ENCODE data around the gene E2F2.

The E2F2 gene

GRCh38 chr1:23483321-23484252 lies 47.4 kb downstream of the E2F2 start, which contains the start of gene ASAP3:
Gene ASAP3 (minus strand): TSS chr1:23484179. CDS start chr1:23484133, 46 bp downstream.
- Histone ChIP-seq H3K27me3 (ENCODE audit: control insufficient read depth, insufficient read depth, low read length) (peaks cover 16% of the 10 kb centered on the region), H3K9me3 (replicated peaks; ENCODE audit: low read length) (no peaks in the 10 kb centered on the region), H3K36me3 (ENCODE audit: insufficient read depth, low read length) (no peaks in the 10 kb centered on the region), H3K4me3 (ENCODE audit: low read length) (peak within 1 kb of the TSS; percentile 83), H3K9ac (ENCODE audit: low read depth, low read length) (peak within 1 kb of the TSS; percentile 62), H3K4me2 (ENCODE audit: low read length) (peak within 1 kb of the TSS; percentile 99), H3K4me1 (ENCODE audit: control insufficient read depth, insufficient read depth, low read length) (peaks cover 19% of the 10 kb centered on the region)

- Histone ChIP-seq H3K27me3 (ENCODE audit: control insufficient read depth, insufficient read depth, low read length) (peaks cover 7% of the 10 kb centered on the region), H3K36me3 (ENCODE audit: insufficient read depth, low read length) (no peaks in the 10 kb centered on the region), H3K4me1 (ENCODE audit: control insufficient read depth, insufficient read depth, low read length) (peaks cover 19% of the 10 kb centered on the region), H3K4me3 (ENCODE audit: low read length) (no peak overlapping the region), H3K9me3 (replicated peaks; ENCODE audit: low read length) (no peaks in the 10 kb centered on the region), H3K9ac (ENCODE audit: low read depth, low read length) (no peak overlapping the region), H3K4me2 (ENCODE audit: low read length) (no peak overlapping the region)
These were observed 49.1 kb downstream of the E2F2 start for GRCh38 chr1:23481904-23482303.

GRCh38 chr1:23481026-23481597 lies 49.9 kb downstream of the E2F2 start:
- Histone ChIP-seq H3K4me3 (ENCODE audit: low read length) (no peak overlapping the region), H3K4me2 (ENCODE audit: low read length) (no peak overlapping the region), H3K9ac (ENCODE audit: low read depth, low read length) (no peak overlapping the region), H3K9me3 (replicated peaks; ENCODE audit: low read length) (no peaks in the 10 kb centered on the region), H3K27me3 (ENCODE audit: control insufficient read depth, insufficient read depth, low read length) (peaks cover 6% of the 10 kb centered on the region), H3K4me1 (ENCODE audit: control insufficient read depth, insufficient read depth, low read length) (peaks cover 19% of the 10 kb centered on the region), H3K36me3 (ENCODE audit: insufficient read depth, low read length) (no peaks in the 10 kb centered on the region)

- H3K27me3 ChIP-seq (ENCODE audit: control insufficient read depth, insufficient read depth, low read length) = peaks cover 3% of the 10 kb centered on the region
- H3K4me2 ChIP-seq (ENCODE audit: low read length) = no peak overlapping the region
- H3K9me3 ChIP-seq (replicated peaks; ENCODE audit: low read length) = no peaks in the 10 kb centered on the region
- no peaks in the 10 kb centered on the region for H3K36me3 ChIP-seq (ENCODE audit: insufficient read depth, low read length)
- peaks cover 24% of the 10 kb centered on the region for H3K4me1 ChIP-seq (ENCODE audit: control insufficient read depth, insufficient read depth, low read length)
- no peak overlapping the region for H3K9ac ChIP-seq (ENCODE audit: low read depth, low read length)
- no peak overlapping the region for H3K4me3 ChIP-seq (ENCODE audit: low read length)
These were observed 50.6 kb downstream of the E2F2 start for GRCh38 chr1:23480187-23481025.

- no peak overlapping the region for H3K4me2 ChIP-seq (ENCODE audit: low read length)
- no peak overlapping the region for H3K4me3 ChIP-seq (ENCODE audit: low read length)
- H3K4me1 ChIP-seq (ENCODE audit: control insufficient read depth, insufficient read depth, low read length) = peaks cover 31% of the 10 kb centered on the region
- peaks cover 3% of the 10 kb centered on the region for H3K27me3 ChIP-seq (ENCODE audit: control insufficient read depth, insufficient read depth, low read length)
- no peaks in the 10 kb centered on the region for H3K9me3 ChIP-seq (replicated peaks; ENCODE audit: low read length)
- no peak overlapping the region for H3K9ac ChIP-seq (ENCODE audit: low read depth, low read length)
- H3K36me3 ChIP-seq (ENCODE audit: insufficient read depth, low read length) = no peaks in the 10 kb centered on the region
These were observed 51.4 kb downstream of the E2F2 start for GRCh38 chr1:23479666-23479941.

- Histone ChIP-seq H3K27me3 (ENCODE audit: control insufficient read depth, insufficient read depth, low read length) (peaks cover 3% of the 10 kb centered on the region), H3K4me2 (ENCODE audit: low read length) (no peak overlapping the region), H3K9ac (ENCODE audit: low read depth, low read length) (no peak overlapping the region), H3K9me3 (replicated peaks; ENCODE audit: low read length) (no peaks in the 10 kb centered on the region), H3K36me3 (ENCODE audit: insufficient read depth, low read length) (no peaks in the 10 kb centered on the region), H3K4me1 (ENCODE audit: control insufficient read depth, insufficient read depth, low read length) (peaks cover 31% of the 10 kb centered on the region), H3K4me3 (ENCODE audit: low read length) (no peak overlapping the region)
These were observed 52.0 kb downstream of the E2F2 start for GRCh38 chr1:23478896-23479665.

GRCh38 chr1:23477359-23478144 lies 53.5 kb downstream of the E2F2 start:
- Histone ChIP-seq H3K9ac (ENCODE audit: low read depth, low read length) (no peak overlapping the region), H3K4me3 (ENCODE audit: low read length) (no peak overlapping the region), H3K4me1 (ENCODE audit: control insufficient read depth, insufficient read depth, low read length) (peaks cover 28% of the 10 kb centered on the region), H3K27me3 (ENCODE audit: control insufficient read depth, insufficient read depth, low read length) (no peaks in the 10 kb centered on the region), H3K4me2 (ENCODE audit: low read length) (no peak overlapping the region), H3K9me3 (replicated peaks; ENCODE audit: low read length) (no peaks in the 10 kb centered on the region), H3K36me3 (ENCODE audit: insufficient read depth, low read length) (no peaks in the 10 kb centered on the region)

GRCh38 chr1:23475641-23476040 lies 55.4 kb downstream of the E2F2 start:
- H3K9ac ChIP-seq (ENCODE audit: low read depth, low read length) = no peak overlapping the region

GRCh38 chr1:23475134-23475628 lies 55.9 kb downstream of the E2F2 start:
- Histone ChIP-seq H3K9ac (ENCODE audit: low read depth, low read length) (no peak overlapping the region), H3K27me3 (ENCODE audit: control insufficient read depth, insufficient read depth, low read length) (no peaks in the 10 kb centered on the region), H3K9me3 (replicated peaks; ENCODE audit: low read length) (no peaks in the 10 kb centered on the region), H3K4me3 (ENCODE audit: low read length) (no peak overlapping the region), H3K4me1 (ENCODE audit: control insufficient read depth, insufficient read depth, low read length) (peaks cover 38% of the 10 kb centered on the region), H3K4me2 (ENCODE audit: low read length) (no peak overlapping the region), H3K36me3 (ENCODE audit: insufficient read depth, low read length) (no peaks in the 10 kb centered on the region)

More at GRCh38 chr1:23475641-23476040, 55.4 kb downstream of the E2F2 start:
- no peak overlapping the region for H3K4me2 ChIP-seq (ENCODE audit: low read length)
- H3K9me3 ChIP-seq (replicated peaks; ENCODE audit: low read length) = no peaks in the 10 kb centered on the region
- H3K27me3 ChIP-seq (ENCODE audit: control insufficient read depth, insufficient read depth, low read length) = no peaks in the 10 kb centered on the region
- H3K36me3 ChIP-seq (ENCODE audit: insufficient read depth, low read length) = no peaks in the 10 kb centered on the region
- no peak overlapping the region for H3K4me3 ChIP-seq (ENCODE audit: low read length)
- H3K4me1 ChIP-seq (ENCODE audit: control insufficient read depth, insufficient read depth, low read length) = peaks cover 34% of the 10 kb centered on the region

GRCh38 chr1:23473037-23473800 lies 57.8 kb downstream of the E2F2 start:
- no peaks in the 10 kb centered on the region for H3K36me3 ChIP-seq (ENCODE audit: insufficient read depth, low read length)
- H3K4me2 ChIP-seq (ENCODE audit: low read length) = no peak overlapping the region
- no peak overlapping the region for H3K4me3 ChIP-seq (ENCODE audit: low read length)
- H3K9me3 ChIP-seq (replicated peaks; ENCODE audit: low read length) = no peaks in the 10 kb centered on the region
- no peak overlapping the region for H3K9ac ChIP-seq (ENCODE audit: low read depth, low read length)
- no peaks in the 10 kb centered on the region for H3K27me3 ChIP-seq (ENCODE audit: control insufficient read depth, insufficient read depth, low read length)
- peaks cover 29% of the 10 kb centered on the region for H3K4me1 ChIP-seq (ENCODE audit: control insufficient read depth, insufficient read depth, low read length)

Data from skeletal muscle satellite cell (primary cell).